EH (cell line): Measurements from ENCODE around the gene PRKCA.
"Not testable (repeated sequence)": the region's sequence is repeated elsewhere in the genome, so short reads cannot be mapped to it uniquely, and the experiment has no call there.

Experiments used
- DNase-seq: peaks from one replicate; pipeline ENCODE4 v3.0.0-alpha.2; 2015; ENCODE audit warnings: low read depth

The PRKCA gene

DNA sequence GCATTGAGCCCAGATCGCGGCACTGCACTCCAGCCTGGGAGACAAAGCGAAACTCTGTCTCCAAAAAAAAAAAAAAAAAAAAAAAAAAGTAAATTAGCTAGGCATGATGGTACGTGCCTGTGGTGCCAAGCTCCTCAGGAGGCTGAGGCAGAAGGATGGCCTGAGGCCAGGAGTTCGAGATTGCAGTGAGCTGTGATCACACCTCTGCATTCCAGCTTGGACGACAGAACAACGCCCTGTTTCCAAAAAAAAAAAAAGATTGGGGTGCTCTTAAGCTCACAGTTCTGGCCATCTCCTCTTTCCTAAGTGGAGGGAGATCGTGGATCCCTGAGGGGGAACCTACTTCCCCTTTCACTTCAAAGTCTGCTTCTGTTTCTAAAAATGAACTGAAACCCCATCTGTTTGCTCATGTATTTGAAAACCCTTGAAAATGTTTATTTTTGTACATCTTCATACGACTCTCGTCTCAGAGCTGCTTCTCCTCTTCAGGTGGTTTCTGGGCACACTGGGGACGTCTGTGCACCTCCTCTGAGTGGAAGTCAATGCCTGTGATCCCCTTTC lies 138.8 kb downstream of the PRKCA start:
- no peak for DNase-seq

DNA sequence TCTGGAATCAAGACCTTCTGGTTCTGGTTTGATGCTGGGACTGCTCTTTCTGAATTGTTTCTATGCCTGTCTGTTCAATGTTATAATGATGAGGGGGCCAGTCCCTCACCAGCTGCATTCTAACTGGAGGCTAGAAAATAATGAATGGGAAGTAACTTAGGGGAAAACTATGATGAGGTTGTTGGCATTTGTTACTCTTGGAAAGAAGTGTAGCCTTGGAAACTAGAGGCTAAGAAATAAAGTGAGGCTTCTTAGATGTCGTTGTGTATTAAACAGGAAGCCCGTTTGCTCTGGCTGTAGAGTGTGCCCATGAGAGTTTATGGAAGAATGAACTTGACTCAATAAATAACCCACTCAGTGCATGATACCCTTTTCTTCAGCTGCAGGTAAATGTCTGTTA lies 140.8 kb downstream of the PRKCA start:
- DNase-seq: no peak

DNA sequence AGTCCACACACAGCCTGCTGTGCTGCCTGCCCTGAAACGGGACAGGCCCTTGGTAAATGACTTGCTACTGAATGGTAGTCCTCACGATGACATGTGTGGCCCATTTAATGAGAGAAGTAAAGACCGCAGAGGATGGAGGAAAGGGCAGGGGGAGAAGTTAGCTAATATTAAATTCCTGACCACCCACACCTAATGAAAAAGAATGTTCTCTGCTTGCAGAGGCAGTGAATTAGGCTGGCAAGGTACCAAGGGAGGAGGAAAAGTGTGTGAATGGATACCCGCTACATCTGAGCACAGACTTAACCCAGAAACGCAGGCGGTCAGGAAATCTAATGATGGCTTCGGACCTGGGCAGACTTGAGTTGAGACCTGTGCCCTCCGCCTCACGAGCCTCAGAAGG lies 141.2 kb downstream of the PRKCA start:
- no peak for DNase-seq

DNA sequence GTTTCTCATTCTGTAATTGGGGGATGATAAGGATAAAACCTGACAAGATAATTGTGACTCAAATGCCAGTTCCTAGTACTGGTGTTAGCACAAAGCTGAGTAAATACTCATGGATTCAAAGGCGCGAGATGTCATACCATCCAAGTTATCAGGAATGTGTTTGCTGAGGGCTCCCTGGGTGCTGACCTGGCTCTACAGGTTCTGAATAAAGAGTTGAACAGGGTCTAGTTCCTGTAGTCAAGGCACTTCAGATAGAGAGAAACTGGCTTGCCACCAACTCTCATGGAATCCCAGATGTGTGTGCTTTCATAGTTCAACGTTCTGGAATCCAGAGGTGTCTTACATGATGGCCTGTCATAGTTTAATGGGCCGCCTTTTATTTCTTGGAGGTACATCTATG lies 141.6 kb downstream of the PRKCA start:
- no peak for DNase-seq

DNA sequence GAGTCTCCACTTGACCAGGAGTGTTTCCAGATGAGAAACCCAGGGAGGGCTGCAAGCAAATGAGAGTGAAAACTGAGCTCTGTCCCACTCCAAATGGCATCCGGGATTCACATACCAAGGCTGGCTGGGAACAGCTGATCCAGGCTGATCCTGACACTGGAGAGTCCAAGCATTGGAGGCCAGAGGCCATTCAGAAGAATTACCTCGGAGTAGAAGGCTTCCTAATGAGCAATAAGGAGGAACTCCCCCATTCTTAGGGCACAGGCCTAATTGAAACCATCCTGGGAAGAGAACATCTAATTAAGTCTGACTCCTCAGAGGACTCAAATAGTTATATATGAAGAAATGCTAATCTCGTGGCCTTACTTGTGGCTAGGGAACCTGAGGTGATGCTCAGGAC lies 142.8 kb downstream of the PRKCA start:
- DNase-seq: peak; percentile 82

DNA sequence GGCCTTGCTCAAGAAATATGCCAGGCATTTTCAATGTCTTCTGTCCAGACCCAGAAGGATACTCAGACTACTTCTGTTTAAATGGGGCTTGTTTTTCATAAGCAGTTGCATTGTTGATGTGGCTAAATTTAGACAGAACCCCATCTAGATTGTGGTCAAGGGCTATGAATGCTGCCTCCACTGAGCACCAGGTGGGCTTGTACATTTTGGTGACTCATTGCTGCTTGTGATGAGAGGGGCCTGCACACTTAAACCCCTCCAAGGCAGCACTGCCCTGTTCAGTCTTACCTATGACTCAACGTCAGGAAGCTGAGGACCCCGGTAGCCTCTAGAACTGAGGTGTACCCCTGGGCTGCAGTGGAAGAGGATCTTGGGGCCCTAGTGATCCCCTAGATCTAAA lies 144.0 kb downstream of the PRKCA start:
- DNase-seq: no peak

DNA sequence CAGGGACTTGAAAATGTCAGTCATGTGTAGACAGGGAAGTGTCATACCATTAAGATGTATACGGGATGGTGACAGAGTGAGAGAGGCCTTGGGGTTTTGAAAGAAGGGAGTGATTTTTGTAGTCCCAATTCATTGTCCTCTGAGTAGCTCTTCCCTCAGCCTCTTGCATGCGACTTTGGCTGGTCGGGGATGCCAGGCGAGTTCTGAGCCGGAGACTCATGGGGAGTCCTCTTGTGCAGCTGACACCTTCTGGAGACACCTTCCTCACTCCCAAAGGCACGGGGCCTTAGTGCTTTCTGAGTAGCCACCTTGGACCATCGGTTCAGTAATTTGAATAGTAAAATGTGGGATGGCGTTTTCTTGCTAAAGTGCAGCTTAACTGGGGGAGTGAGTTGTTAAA lies 144.7 kb downstream of the PRKCA start:
- no peak for DNase-seq

DNA sequence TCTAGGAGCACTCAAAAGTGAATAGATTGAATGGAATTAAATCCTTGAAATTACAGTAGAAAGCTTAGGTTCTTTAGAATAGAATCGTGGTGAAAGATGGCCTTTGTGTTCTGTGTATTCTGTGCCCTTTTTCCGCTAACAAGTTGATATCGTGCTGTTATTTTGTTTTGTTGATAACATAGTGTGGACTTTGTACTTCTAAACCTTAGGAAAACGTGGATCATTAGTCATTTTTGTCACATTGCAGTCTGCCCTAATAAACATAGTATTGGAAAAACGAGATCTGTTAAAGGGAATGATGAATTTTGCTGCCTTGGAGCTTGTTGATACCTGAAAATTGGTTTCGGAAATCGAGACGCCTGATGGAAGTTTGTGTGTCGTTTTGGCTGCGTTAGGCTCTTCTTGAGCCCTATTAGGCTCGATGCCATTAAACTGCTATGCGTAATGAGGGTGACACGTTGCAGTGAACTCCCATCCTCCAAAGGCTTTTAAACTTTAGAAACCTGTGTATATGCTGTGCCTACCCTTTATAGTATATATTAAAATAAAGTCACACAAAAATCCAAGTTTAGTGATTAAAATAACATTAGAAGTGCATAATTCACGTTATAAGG lies 145.7 kb downstream of the PRKCA start:
- no peak for DNase-seq

DNA sequence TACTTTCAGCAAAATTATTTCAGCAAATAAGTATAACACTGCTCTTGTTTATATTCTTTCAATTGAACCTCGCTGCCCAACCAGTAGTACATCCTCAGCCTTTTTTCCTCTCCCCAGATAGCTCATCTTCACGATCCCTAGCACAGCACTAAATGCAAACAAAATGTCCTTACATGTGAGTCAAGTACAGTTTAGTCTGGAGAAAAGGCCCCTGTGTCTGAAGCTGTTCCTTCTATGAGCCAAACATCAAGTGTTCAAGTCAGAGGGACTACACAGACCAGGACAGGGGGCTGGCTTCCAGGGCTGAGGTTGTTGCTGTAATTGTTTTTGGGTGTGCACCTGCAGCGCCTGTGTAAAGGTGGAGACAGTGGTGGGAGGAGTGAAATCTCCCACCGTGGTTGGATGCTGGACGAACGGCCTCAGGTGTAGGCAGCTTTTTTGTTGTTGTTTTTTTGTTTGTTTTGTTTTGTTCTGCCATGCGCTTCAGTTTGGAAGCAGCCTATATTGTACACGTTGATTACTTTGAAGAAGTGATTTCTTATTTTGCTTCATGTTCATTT lies 147.1 kb downstream of the PRKCA start:
- DNase-seq: no peak

DNA sequence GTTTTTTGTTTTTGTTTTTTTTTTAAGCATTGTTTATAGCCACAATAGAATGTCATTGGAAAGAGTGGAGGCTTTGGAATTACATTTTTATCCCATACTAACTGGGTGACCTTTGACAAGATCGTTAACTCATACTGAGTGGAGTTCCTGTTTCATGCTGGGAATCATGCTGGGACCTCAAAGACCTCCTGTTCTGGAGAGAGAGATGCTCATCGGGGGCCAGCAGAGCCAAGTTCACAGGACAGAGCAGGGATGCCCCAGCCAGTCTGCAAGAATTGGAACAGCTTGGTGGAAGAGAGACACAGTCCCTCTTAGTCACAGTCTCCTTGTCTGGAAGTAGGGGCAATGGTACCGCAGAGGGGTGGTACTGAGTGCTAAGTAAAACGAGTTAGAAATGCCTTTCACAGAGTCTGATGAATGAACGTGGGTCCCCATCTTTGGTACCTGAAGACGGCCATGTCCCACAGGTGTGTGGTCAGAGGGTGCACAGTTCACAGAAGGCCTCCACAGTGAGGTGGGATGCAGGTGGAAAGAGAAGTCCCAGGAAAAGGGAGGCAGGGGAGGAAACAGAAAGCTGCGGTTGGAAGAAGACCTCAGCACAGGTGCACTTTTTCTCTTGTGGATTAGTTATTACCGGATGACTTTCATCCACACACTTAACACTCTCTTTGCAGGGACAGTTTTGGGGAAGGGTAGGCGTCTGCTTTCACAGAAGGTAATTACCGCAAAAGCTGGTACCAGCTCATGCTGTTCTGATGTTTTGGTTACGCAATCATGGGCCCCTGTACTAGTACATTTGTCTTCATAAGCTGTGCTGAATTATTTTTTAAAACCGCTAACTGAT lies 147.8 kb downstream of the PRKCA start:
- peak; percentile 26 for DNase-seq

DNA sequence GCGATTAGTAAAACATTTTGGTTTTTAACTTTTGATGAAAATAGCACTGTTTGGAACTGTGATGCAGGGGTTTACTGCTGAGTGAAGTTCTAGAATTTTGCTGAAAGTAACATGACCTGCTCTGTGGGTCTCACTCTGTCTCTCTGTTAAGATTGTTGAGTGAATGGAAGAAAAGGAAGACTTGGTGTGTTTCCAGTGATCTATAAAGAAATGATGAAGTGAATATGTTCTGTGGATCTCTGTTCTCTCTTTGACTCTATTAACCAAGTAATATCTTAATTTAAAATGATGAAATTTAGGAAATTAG lies 148.4 kb downstream of the PRKCA start:
- no peak for DNase-seq

DNA sequence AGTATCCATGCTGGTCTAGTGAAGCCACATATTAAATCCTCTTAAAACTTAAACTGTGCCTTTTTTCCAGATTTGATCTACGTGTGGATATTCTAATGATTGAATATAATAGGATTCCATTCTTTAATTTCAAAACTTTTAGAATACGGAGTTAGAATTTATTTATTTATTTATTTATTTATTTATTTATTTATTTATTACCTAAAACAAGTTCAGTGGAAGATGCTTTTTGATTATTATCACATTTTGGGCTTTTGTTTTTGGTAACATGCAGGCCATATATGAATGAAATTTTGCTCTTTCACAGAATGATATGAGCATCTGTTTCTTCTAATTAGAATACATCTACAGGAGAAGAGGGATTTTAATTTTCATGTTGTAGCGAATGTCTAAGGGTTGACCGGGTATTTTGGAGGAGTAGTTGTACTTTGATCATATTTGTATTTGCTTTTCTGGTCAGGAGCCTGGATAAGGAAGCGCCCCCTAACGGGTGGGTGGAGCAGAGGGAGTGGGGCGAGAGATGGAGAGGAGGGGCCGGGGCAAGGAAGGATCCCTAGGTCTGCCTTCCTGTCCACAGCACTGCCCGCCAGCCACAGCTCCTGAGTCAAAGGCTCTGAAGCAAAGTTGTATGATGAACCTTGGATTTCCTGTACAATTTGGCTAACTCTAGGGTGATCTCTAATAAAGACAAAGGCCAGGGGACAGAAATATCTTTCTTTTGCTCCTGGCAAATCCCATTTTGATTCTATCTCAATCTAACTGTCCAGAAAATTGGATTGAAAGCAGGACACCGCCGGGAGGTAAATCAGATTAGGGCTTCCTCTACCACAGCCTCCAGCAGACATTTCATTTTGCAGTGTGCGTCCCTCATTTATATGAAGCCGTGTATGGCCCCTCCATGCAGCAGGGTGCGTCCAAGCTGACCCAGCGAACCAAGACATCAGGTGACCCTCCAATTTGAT lies 149.1 kb downstream of the PRKCA start:
- no peak for DNase-seq

DNA sequence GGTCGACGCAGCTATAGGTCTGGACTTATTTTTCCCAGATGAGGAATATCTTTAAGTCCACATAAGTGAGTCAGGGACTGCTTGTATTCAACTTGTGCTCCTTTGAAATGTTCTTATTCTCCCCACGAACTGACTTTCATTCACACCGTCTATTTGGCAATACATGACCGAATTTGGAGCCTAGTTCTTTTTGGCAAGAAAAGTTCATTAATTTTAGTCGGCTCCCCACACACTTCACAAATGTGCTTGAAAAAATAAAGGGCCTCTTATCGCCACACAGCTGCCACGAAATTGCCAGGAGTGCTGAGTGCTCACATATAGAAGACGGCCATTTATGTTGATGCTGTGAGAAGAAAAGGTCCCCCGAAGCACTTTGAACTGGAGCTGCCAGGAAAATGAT lies 152.6 kb downstream of the PRKCA start:
- DNase-seq: no peak

DNA sequence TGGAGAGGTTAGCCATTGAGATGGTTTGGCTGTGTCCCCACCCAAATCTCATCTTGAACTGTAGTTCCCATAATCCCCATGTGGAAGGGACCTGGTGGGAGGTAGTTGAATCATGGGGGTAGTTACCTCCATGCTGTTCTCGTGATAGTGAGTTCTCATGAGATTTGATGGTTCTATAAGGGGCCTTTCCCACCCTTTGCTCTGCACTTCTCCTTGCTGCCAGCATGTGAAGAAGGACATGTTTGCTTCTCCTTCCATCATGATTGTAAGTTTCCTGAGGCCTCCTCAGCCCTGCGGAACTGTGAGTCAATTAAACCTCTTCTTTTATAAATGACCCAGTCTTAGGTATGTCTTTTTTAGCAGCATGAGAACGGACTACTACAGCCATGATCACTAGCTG lies 155.1 kb downstream of the PRKCA start:
- not testable (repeated sequence) for DNase-seq

DNA sequence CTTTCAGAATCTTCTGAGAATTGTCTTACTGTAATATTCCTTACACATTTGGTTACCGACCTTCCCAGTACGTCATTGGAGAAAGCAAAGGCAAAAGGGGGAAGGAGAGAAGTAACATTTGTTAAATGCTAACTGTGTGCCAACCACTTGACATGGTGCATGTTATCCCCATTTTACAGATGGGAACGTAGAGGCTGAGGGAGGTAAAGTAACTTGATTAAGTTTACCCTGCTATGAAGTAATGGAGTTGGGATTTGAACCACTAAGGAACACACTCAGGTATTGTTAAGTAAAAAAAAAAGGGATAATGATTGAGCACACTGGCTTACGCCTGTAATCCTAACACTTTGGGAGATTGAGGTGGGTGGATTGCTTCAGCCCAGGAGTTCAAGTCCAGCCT lies 156.4 kb downstream of the PRKCA start:
- DNase-seq: no peak

DNA sequence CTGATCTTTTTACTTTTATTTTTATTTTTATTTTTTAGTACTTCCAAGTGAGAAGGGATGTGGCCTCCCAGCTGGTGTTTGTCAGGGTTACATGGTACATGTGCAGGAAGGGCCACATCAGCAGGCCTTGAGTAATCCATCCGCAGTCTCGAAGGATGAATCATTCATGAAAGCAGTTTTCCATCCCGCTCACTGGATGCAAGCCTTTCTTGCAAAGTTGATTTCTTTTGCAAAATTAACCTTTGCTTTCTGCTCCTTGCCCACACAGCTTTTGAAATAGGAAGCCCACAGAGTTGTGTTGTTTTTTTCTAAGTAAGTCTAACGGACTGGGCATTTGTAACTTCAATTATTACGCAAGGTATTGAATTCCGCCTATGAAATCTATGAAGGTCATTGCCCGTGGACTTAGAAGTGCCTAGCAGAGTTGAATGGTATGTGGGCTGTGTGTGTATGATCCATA lies 157.4 kb downstream of the PRKCA start:
- DNase-seq: peak; percentile 95

DNA sequence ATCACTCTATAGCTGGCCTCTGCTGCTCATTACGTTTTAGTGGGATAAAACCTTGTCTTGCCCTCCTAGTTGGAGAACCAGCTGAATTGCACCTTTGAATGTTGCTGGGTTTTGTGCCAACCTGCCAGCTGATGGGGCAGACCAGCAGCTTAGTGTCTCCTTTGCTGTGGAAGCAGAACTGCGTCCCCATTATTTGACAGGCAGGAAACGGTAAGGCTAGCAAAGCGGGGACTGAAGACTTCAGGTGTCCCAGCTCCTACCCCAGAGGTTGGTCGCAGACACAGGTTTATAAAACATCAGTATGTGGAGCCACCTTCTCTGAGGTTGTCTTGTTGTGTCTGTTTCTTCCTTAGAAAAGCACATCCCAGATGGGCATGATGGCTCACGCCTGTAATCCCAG lies 158.1 kb downstream of the PRKCA start:
- no peak for DNase-seq

DNA sequence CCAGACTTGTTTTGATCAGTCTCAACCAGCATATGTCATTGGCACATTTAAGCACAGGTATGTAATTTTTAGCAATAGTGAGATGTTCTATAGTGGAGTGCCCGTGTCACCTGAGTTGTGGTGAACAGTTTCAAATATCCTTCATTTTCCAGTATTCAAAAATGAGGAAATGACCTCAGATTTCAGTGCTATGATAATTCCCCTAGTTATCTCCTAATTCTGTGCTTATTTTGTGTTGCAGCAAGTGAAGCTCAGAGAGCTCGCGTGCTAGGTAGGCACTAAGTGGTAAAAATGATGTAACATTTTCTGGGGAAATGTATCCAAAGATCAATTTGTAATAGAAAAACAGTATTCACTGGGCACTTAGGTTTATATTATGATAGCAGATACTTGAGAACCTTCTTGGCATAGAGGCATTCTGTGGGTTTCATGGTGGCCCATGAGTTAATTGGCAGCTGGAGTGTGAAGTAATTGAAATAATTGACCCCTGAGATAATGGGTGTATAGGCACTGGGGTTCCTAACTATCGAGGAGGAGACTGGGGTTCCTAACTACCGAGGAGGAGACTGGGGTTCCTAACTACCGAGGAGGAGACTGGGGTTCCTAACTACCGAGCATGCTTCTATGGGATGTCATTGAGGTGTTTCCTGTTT lies 159.1 kb downstream of the PRKCA start:
- no peak for DNase-seq

DNA sequence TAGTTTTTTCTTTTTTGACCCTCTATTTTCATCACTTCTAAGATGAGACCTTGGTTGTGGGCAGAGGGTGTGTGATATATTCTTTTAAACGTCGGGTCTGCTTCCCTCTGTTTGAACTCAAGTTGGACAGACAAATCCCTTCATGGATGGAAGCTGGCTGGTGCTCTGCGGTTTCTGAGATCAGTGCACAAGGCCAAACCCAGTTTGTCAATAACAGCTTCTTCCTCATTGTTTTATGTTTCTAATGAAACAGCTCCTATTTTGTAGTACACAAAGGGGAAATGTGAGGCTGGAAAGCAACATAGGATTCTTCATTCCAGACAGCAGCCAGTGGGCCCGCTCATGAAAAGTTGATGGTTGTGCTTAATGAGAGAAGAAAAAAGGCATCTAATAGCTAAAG lies 159.6 kb downstream of the PRKCA start:
- no peak for DNase-seq

DNA sequence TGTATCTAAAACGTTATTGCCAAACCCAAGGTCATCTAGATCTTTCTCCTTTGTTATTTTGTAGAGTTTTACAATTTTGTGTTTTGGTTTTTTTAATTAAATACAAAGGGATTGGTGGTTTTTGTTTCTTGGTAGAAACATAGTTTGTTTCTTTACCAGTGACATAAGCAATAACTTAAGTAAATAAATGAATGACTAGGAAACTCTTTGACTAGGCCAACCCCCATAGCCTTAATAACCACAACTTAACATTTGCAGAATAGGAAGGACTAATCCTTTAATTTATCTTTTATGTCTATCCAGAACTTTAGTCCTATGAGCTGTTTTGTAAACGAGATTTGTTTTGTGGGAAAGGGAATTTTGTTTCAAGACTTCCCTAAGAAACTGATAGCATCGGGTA lies 162.5 kb downstream of the PRKCA start:
- DNase-seq: peak; percentile 35

DNA sequence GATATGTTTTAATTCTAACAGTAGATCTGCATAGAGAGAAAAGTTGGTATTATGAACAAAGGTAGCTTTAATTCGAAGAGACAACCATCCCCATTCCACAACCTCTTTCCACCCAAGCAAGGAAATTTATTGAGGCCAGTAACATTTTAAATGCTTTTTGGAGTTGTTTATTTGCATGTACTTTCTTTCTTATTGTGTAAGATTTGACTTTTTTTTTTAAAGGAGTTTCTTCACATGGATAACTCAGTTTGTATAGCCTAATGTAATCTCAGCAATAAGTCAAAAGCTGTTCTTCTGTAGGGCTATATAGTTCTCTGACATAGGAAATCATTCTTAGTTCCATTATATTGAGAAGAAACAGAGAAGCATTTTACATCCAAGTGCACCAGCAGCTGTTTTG lies 163.3 kb downstream of the PRKCA start:
- DNase-seq: no peak
